ENCODE results near the gene CFAP251.

DNA sequence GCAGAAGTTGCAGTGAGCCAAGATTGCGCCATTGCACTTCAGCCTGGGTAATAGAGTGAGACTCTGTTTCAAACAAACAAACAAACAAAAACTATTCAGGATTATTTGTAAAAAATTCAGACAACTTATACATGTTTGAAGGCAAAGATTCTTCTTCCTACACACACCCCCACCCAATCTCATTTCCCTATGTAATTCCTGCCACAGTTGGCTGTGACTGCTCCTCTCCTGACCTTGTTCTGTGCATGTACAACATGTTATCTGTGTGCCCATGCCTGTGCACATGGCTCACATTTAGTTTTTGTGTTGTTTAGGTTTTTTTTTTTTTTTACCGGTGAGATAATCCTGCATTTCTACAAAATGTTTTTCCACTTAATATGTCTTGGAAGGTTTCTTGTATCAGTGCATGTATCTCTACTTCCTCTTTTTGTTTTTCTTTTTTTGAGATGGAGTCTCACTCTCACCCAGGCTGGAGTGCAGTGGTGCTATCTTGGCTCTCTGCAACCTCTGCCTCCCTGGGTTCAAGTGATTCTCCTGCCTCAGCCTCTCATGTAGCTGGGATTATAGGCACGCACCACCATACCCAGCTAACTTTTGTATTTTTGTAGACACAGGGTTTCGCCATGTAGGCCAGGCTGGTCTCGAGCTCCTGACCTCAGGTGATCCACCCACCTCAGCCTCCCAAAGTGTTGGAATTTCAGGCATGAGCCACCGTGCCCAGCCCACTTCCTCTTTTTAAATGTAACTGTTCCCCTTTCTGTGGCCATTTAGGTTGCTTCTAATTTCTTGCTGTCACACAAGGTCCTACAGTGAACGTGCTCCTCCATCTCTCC lies 8.7 kb downstream of the CFAP251 start:
- TF ChIP-seq CTCF (IDR thresholded peaks at IDR 0.05) (no peak), POLR2A (IDR thresholded peaks at IDR 0.05) (no peak), POLR2AphosphoS5 (IDR thresholded peaks at IDR 0.05) (no peak)

All from sigmoid colon (tissue), 4 donors.